ENCODE measurements around the gene ZBTB7B.
"Not testable (repeated sequence)": the region's sequence is repeated elsewhere in the genome, so short reads cannot be mapped to it uniquely, and the experiment has no call there.

The ZBTB7B gene

DNA sequence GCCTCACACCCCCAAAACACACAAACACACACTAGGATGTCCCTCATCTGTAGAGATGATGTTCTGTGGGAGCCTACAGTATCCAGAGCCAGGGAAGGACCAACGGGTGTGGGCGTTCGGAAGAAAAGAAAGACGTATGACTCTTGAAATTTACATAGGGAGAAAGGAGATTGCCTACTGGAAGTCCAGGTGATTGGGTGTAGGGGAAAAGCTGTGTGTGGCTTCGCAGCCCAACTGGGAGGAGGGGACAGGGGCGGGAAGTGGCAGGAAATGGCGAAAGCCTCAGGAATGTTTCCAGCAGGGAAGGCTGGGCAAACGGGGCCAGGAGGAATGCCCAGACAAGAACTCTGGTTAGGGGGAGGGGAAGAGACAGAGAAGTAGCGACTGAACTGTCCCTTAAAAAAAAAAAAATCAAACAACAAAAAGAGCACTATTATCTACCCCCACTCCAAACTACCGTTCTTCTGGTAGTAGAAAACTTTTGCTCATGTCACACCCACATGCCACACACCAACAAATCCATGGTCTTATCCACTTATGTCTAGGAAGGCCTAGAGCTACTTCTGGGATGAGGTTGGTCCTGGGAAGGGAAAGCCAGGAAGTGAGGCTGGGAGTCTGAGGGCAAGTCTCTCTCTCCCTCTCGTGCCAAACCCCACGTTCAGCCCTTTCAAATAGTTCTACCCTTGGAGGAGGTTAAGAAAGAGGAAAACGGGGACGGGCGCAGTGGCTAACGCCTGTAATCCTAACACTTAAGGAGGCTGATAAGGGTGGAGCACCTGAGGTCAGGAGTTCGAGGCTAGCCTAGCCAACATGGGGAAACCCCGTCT, 29.9 kb upstream of the ZBTB7B start:
- H3K4me1 ChIP-seq, result peaks cover 73% of the 10 kb centered on the region
- peaks cover 66% of the 10 kb centered on the region for H4K20me1 ChIP-seq
- peak overlapping the region; percentile 97 for H3K4me2 ChIP-seq
- H3K9ac ChIP-seq, result peak overlapping the region; percentile 91; the same call in 1 of the 2 replicates
- H3K27ac ChIP-seq, result 0 out of 2 replicates have a peak overlapping the region, but pooled peaks have one; percentile 2
- H3K36me3 ChIP-seq, result peaks cover 27% of the 10 kb centered on the region
- no peaks in the 10 kb centered on the region for H3K9me3 ChIP-seq
- peak overlapping the region; percentile 78 for H3K4me3 ChIP-seq
- no peak for TF ChIP-seq Cebpa-rat (IDR thresholded peaks at IDR 0.05)
- H3K27me3 ChIP-seq, result no peaks in the 10 kb centered on the region

DNA sequence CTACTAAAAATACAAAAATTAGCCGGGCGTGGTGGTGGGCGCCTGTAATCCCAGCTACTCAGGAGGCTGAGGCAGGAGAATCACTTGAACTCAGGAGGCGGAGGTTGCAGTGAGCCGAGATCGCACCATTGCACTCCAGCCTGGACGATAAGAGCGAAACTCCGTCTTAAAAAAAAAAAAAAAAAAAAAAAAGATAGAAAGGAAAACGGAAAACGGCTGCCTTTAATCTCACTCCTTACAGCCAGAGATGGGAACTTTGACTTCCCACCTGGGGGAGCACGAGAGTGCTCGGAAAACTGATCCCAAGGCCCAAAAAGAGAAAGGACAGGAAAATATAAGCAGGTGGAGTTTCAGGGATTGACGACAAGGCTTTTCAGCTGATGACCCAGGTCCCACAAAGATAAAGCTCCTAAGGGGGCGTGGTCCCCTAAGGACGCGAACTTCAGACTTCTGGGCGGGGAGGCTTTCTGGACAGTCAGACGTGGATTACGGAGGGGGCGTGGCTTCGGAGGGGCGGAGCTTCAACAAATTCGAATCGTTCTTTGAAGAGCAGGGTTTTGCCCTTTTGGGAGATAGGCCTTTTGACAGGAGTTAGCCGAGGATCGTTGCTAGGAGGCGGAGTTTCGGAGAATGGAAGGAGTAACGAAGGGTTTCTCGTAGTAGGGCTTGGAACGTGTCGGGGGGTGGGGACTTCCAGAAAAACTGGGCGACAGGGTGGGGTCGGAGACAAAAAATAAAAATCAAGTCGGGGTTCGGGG, 29.1 kb upstream of the ZBTB7B start:
- Histone ChIP-seq H3K27ac (peak overlapping the region; percentile 94), H3K27me3 (no peaks in the 10 kb centered on the region), H4K20me1 (peaks cover 65% of the 10 kb centered on the region), H3K36me3 (peaks cover 27% of the 10 kb centered on the region), H3K4me1 (peaks cover 76% of the 10 kb centered on the region), H3K9ac (peak overlapping the region; percentile 91), H3K9me3 (no peaks in the 10 kb centered on the region), H3K4me2 (peak overlapping the region; percentile 97), H3K4me3 (peak overlapping the region; percentile 78)
- no peak for TF ChIP-seq Cebpa-rat (IDR thresholded peaks at IDR 0.05)

DNA sequence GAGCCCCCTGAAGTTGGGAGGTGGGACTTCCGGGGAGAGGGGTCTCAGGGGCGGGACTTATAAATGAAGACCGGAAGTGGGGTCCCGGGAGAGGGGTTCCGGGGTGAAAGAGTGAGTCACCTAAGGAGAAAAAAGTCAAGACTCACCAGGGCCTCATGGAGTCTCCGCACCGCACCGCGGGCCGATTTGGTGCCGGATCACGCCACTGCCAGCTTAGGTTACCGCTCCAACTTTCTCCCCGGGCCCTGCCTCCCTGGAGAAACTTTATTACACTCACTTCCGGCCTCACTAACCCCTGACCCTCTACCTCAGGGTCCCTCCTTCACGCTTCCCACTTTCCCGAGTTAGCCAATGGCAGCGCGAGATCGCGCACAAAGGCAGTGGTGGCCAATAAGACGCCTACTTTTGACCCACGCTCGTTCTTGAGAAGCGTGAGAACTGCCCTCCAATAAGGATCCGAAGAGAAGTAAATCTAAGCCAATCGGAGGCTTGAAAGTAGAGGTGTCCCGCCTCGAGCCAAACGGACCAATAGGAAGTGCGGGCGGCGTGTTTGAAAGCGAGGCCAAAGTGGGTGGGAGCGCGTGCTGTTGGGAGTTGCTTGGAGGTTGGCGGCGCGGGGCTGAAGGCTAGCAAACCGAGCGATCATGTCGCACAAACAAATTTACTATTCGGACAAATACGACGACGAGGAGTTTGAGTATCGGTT, 28.3 kb upstream of the ZBTB7B start, which contains the start of gene CKS1B:
Gene CKS1B (plus strand): TSS at position 580 of the 706 bp plus-strand sequence. CDS start 65 bp downstream, at position 645.
- H3K36me3 ChIP-seq, result peaks cover 25% of the 10 kb centered on the region
- no peak for TF ChIP-seq Cebpa-rat (IDR thresholded peaks at IDR 0.05)
- H3K4me1 ChIP-seq, result peaks cover 68% of the 10 kb centered on the region
- peak within 1 kb of the TSS; percentile 78 for H3K4me3 ChIP-seq
- peak within 1 kb of the TSS; percentile 94 for H3K27ac ChIP-seq
- peak within 1 kb of the TSS; percentile 91 for H3K9ac ChIP-seq
- peaks cover 57% of the 10 kb centered on the region for H4K20me1 ChIP-seq
- no peaks in the 10 kb centered on the region for H3K27me3 ChIP-seq
- peak within 1 kb of the TSS; percentile 98 for H3K4me2 ChIP-seq
- H3K9me3 ChIP-seq, result no peaks in the 10 kb centered on the region

DNA sequence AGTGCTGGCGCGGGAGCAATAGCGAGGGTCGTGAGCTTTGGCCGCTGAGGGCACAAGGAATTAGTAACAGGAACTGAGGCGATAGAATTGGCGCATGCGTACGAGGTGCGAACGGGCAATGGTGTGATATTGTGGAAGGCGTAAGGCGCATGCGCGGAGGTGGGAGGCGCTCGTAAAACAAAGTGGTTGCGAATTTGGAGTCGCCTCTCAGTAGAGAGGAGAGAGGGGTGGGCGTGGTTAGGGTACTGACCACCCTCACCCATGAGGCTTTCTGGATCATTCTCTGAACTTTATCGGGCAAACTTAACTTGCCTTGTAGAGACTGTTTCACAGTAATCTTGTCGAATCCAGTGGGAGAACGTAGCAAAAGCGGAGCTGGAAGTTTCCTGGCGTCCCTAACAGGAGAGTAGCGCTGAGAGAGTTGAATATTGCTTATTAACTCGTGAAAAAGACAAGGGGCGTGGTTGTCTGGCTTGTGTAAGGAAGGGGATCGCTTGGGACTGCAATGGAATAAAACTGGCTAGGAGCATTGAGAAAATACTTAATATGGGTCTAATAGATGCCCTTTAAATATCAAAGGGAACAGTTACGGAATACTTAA, 27.7 kb upstream of the ZBTB7B start:
- Histone ChIP-seq H3K9me3 (no peaks in the 10 kb centered on the region), H3K27ac (peak overlapping the region; percentile 81), H3K4me1 (peaks cover 62% of the 10 kb centered on the region), H4K20me1 (peaks cover 51% of the 10 kb centered on the region), H3K27me3 (no peaks in the 10 kb centered on the region), H3K36me3 (peaks cover 26% of the 10 kb centered on the region), H3K4me2 (peak overlapping the region; percentile 98), H3K9ac (peak overlapping the region; percentile 91), H3K4me3 (peak overlapping the region; percentile 78)
- no peak for TF ChIP-seq Cebpa-rat (IDR thresholded peaks at IDR 0.05)

DNA sequence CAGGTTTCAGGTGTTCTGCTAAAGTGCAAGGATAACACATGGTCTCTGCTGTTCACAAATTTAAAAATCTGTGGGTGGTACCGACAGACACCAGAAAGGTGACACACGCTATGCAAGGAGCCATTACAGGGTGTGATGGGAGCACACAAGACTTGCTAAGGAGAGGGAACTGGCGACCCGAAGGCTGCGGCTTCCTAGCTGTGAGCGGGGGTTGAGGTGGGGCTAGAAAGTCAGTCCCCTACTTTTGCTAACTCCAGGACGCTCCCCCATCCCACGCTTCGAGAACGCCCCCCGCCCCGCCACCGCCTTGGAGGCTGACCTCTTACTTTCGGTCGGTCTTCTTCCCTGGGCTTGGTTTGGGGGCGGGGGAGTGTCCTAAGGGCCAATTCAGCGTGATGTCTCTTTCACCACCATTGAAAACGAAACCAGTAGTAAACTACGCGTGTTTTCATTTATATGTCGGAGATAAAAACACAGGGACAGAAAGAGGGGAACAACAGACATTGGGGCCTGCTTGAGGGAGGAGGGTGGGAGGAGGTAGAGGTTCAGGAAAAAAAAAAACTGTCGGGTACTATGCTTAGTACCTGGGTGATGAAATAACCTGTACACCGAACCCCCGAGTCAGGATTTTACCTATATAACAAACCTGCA, 27.1 kb upstream of the ZBTB7B start:
- peak overlapping the region; percentile 81 for H3K27ac ChIP-seq
- peak overlapping the region; percentile 98 for H3K4me2 ChIP-seq
- peaks cover 32% of the 10 kb centered on the region for H3K36me3 ChIP-seq
- H3K4me1 ChIP-seq, result peaks cover 56% of the 10 kb centered on the region
- no peak for TF ChIP-seq Cebpa-rat (IDR thresholded peaks at IDR 0.05)
- no peaks in the 10 kb centered on the region for H3K27me3 ChIP-seq
- peaks cover 45% of the 10 kb centered on the region for H4K20me1 ChIP-seq
- H3K9ac ChIP-seq, result peak overlapping the region; percentile 91
- peak overlapping the region; percentile 78 for H3K4me3 ChIP-seq
- H3K9me3 ChIP-seq, result no peaks in the 10 kb centered on the region

DNA sequence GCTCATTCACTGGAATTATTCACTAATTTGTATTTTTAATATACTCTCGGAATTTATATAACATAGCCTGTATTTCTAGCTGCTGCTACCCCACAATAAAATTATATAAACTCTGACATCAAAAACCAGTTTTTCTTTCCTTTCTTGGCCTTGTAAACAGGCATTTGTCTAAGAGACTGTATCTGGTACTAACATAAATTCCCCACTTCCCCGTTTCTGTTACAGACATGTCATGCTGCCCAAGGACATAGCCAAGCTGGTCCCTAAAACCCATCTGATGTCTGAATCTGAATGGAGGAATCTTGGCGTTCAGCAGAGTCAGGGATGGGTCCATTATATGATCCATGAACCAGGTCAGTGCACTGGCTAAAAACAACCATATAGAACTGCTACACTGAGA, 24.8 kb upstream of the ZBTB7B start:
- Histone ChIP-seq H3K4me1 (peaks cover 45% of the 10 kb centered on the region), H3K4me2 (peak overlapping the region; percentile 98), H3K36me3 (peaks cover 46% of the 10 kb centered on the region), H3K27ac (0 out of 2 replicates have a peak overlapping the region, but pooled peaks have one; percentile 81), H3K9ac (peak overlapping the region; percentile 91), H4K20me1 (peaks cover 24% of the 10 kb centered on the region)
- H3K9me3 ChIP-seq, H3K27me3 ChIP-seq, H3K4me3 ChIP-seq: not testable (repeated sequence)

DNA sequence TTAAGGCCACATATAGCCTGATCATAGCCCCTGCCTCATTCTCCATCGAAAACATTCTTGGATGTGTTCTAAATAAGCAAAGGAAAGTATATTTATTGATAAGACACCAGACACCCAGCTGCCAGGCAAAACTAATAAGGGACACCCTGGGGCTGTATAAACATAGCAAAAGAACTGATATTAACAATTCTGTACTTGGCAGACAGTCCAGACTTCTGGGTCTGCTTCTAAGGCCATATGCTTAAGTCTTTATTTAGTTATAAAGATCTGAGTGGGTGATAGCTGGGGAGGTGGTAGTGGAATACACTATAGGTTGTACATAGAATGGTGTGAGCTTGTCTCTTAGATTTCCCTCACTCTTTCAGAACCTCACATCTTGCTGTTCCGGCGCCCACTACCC, 24.2 kb upstream of the ZBTB7B start:
- Histone ChIP-seq H3K4me2 (peak overlapping the region; percentile 98; the same call in 1 of the 2 replicates), H3K4me1 (peaks cover 40% of the 10 kb centered on the region), H3K27me3 (no peaks in the 10 kb centered on the region), H3K9ac (0 out of 2 replicates have a peak overlapping the region, but pooled peaks have one; percentile 91), H3K36me3 (peaks cover 46% of the 10 kb centered on the region), H3K27ac (no peak overlapping the region), H3K9me3 (no peaks in the 10 kb centered on the region), H4K20me1 (peaks cover 18% of the 10 kb centered on the region; the same call in 1 of the 2 replicates), H3K4me3 (no peak overlapping the region)
- no peak for TF ChIP-seq Cebpa-rat (IDR thresholded peaks at IDR 0.05)

DNA sequence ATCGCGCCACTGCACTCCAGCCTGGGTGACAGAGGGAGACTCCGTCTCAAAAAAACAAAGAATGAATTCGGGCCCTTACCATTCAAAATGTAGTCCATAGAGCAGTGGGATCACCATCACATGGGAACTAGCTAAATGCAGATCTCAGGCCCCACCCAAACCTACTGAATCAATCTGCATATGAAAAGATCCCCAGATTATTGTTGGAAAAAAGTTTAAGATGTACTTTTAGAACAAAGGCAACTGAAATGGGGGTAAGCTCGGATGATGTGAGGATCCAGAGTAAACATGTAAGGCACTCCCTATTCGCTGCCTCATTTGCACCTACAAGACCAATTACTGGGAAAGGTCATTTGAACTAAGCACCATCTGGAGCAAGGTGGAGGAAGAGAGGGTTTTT, 20.3 kb upstream of the ZBTB7B start:
- Histone ChIP-seq H3K4me3 (peak overlapping the region; percentile 94), H3K4me2 (peak overlapping the region; percentile 99), H3K27ac (peak overlapping the region; percentile 54), H3K9ac (peak overlapping the region; percentile 76), H3K27me3 (no peaks in the 10 kb centered on the region), H3K36me3 (peaks cover 66% of the 10 kb centered on the region), H3K4me1 (peaks cover 43% of the 10 kb centered on the region), H4K20me1 (peaks cover 14% of the 10 kb centered on the region), H3K9me3 (no peaks in the 10 kb centered on the region)
- TF ChIP-seq Cebpa-rat (IDR thresholded peaks at IDR 0.05), result no peak

All from BLaER1 (cell line).